Type B pancreatic cell (in vitro differentiated cells): Measurements from ENCODE around the gene CFAP99. TPM values are rescaled to one million over a fixed set of nuclear protein-coding genes. Genes with fewer than 3 reads are reported as not detected.

Source experiments
- DNase-seq: peaks from one replicate; pipeline ENCODE4 v3.0.0; 2021; ENCODE audit warnings: mixed read lengths; ENCODE audit not compliant: unreplicated experiment; ENCODE audit errors: extremely low spot score
- H3K27ac Mint-ChIP-seq: 2 replicates; pipeline ENCODE4 v1.8.0; 2021; ENCODE audit warnings: mild to moderate bottlenecking, mixed read lengths
- H3K27me3 Mint-ChIP-seq: 2 replicates; pipeline ENCODE4 v1.8.0; 2021; ENCODE audit warnings: mixed read lengths
- H3K36me3 Mint-ChIP-seq: 2 replicates; pipeline ENCODE4 v1.8.0; 2021; ENCODE audit warnings: mixed read lengths
- H3K4me1 Mint-ChIP-seq: one replicate; pipeline ENCODE4 v1.8.0; 2021; ENCODE audit warnings: mixed read lengths; ENCODE audit not compliant: unreplicated experiment
- H3K4me3 Mint-ChIP-seq: 2 replicates; pipeline ENCODE4 v1.8.0; 2021; ENCODE audit warnings: mild to moderate bottlenecking, mixed read lengths
- H3K9me3 Mint-ChIP-seq: 2 replicates; pipeline ENCODE4 v1.8.0; 2021; ENCODE audit warnings: mixed read lengths
- total RNA-seq: library from RNA; stranded (reverse); gene quantifications from 2 replicates; pipeline ENCODE4 v1.2.1, GENCODE V29; 2021; ENCODE audit warnings: low replicate concordance
- TF ChIP-seq, protein P1 (sequence below): fragments of 200-600 bp; sonication (generic); conservative IDR thresholded peaks from 2 replicates; pipeline ENCODE4 v1.5.0; 2021; ENCODE audit warnings: antibody characterized with exemption, mild to moderate bottlenecking

Gene CFAP99
- total RNA-seq, 1 donor from 2014 or later = 1.1 TPM

DNA sequence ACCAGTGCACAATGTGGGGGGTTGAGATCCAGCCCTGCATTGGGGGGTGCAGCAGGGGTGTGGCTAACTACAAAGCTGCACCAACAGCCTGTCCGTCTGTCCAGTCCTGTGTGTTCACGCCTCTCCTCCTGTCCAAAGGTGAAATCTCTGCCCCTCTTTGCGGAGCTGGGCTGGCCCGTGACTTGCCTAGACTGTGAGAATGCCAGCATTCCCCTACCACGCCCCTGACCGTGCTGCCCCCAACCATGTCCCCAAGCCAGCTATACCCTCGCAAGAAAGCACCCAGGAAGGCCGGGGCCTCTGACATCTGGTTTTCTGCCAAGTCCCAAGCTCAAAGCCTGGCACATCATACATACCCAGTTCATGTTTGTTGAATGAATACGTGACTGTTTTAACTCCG is 19.5 kb upstream of the CFAP99 start:
- peaks cover 11% of the 10 kb centered on the region for H3K4me1 Mint-ChIP-seq
- H3K27me3 Mint-ChIP-seq = peaks cover 12% of the 10 kb centered on the region
- DNase-seq = no peak

DNA sequence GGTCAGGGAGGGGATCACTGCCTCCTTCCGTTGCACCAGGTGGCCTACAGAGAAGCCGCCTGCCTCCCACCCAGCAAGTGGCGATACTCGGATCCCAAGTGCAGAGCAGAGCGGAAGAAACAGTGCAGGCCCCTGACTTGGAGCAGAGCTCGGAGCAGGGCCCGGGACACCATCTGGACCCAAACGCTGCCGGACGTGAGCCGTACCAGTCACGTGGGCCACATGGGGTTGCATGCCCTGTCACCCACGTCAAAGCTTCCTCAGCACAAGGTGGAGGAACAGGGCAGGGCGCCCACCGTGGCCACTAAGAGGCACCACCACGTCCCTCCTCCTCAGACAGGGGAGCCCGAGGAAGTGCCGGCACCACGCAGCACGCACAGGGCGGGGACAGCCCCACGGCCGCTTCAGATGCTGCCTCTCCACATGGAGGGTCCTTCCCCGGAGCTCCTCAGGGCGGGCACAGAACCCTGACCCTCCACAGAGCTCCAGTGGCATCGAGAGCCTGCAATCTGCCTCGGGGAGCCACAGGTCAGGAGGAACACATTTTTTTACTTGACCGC is 19.0 kb upstream of the CFAP99 start:
- Mint-ChIP-seq H3K27ac (no peak overlapping the region), H3K36me3 (no peaks in the 10 kb centered on the region), H3K4me1 (peaks cover 10% of the 10 kb centered on the region), H3K4me3 (no peak overlapping the region), H3K27me3 (peaks cover 12% of the 10 kb centered on the region), H3K9me3 (no peaks in the 10 kb centered on the region)
- DNase-seq = no peak
- TF ChIP-seq, protein P1, sequence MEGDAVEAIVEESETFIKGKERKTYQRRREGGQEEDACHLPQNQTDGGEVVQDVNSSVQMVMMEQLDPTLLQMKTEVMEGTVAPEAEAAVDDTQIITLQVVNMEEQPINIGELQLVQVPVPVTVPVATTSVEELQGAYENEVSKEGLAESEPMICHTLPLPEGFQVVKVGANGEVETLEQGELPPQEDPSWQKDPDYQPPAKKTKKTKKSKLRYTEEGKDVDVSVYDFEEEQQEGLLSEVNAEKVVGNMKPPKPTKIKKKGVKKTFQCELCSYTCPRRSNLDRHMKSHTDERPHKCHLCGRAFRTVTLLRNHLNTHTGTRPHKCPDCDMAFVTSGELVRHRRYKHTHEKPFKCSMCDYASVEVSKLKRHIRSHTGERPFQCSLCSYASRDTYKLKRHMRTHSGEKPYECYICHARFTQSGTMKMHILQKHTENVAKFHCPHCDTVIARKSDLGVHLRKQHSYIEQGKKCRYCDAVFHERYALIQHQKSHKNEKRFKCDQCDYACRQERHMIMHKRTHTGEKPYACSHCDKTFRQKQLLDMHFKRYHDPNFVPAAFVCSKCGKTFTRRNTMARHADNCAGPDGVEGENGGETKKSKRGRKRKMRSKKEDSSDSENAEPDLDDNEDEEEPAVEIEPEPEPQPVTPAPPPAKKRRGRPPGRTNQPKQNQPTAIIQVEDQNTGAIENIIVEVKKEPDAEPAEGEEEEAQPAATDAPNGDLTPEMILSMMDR = no peak

More for the DNA sequence above, 19.5 kb upstream of the CFAP99 start:
- Mint-ChIP-seq H3K36me3 (no peaks in the 10 kb centered on the region), H3K27ac (no peak overlapping the region), H3K4me3 (no peak overlapping the region), H3K9me3 (no peaks in the 10 kb centered on the region)
- TF ChIP-seq, protein P1 = no peak

DNA sequence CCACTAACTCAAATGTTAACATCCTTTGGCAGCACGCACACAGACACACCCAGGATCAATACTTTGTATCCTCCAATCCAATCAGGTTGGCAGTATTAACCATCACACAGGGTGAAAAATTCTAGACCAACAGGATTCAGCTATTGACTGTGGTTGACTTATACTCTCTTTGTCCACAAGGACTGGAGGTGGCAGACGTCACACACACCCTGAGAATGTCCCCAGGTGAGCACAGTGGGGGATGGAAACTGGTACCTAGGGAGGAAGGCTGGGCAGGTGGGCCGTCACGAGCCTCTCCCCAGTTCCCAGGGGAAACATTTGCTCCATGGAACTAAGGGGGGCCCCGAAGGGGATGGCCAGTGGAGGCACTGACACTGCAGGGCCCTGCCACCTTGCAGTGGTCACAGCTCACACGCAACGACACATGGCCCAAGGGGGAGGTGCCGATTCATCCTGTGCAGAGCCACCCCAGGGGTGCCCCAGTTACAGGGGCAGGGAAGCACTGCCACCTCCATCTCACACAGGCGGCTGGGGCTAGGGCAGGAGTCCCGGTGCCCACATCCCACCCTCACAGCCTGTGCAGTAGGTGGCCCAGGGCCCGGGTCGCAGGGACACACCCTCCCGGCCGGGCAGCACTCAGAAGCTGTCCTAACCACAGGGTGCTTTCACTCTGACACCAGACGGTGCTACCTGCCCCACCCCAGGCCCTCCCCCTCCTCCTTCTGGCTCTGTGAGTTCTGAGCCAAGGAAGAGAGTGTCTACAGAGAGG is 17.7 kb upstream of the CFAP99 start:
- TF ChIP-seq, protein P1 = no peak
- Mint-ChIP-seq H3K4me3 (no peak overlapping the region), H3K36me3 (no peaks in the 10 kb centered on the region), H3K27ac (no peak overlapping the region), H3K27me3 (peaks cover 10% of the 10 kb centered on the region), H3K4me1 (peaks cover 10% of the 10 kb centered on the region), H3K9me3 (no peaks in the 10 kb centered on the region)
- no peak for DNase-seq

DNA sequence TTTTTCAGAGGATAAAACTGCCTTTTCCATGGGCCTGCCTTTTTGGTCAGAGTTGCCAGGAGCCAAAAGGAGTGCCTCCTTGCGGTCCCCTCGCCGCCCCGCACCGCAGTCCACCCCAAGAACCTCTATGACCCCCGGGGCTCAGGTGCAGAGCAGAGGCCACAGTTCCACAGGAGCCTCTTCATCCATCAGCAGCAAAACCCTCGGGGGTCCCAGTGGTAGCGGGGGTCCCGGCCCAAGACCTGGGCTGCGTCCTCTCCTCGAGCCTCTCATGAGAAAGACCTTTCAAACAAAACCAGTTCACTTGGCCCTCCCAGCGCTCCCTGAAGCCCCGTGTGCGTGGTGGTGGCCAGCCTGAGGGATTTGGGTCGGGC is 17.2 kb upstream of the CFAP99 start:
- H3K4me3 Mint-ChIP-seq = peak overlapping the region; percentile 83
- H3K9me3 Mint-ChIP-seq = no peaks in the 10 kb centered on the region
- H3K36me3 Mint-ChIP-seq = no peaks in the 10 kb centered on the region
- H3K27ac Mint-ChIP-seq = no peak overlapping the region
- H3K4me1 Mint-ChIP-seq = peaks cover 10% of the 10 kb centered on the region
- peaks cover 10% of the 10 kb centered on the region for H3K27me3 Mint-ChIP-seq
- DNase-seq = no peak
- TF ChIP-seq, protein P1 = no peak

DNA sequence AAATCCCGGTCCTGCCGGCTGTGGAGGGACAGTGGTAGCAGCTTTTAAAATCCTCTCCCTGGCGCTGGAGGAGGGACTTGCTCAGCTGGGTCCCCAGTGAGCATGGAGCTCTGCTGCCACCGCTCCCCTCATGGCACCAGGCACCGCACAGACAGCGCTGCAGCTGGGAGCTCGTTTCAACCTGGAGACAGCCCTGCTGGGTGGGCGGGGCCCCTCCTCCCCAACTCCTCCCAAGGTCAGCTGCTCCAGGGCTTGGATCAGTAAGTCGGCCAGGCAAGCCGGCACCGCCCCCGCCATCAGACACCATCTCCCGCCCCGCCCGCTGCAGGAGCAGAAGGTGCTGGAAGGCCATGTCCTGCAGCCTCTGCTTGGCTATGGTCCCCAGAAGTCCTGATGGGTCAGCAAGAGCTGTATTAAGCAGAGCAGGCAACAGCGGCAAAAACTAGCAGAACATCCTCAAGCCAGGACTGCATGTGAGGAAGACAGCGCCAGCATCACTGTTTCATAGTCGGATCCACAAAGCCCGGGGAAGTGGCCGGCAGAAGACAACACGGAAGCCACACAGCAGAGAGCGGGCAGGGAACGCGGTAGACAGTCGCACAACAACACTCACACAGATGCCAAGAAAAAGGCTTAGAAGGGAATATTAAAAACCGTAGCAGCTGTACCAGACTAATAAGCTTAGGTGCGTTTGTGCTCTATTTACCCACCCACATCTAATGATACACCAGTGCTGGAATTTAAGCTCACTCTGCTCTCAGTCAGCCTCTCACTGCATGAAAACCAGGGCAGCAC is 16.5 kb upstream of the CFAP99 start:
- Mint-ChIP-seq H3K9me3 (no peaks in the 10 kb centered on the region), H3K27ac (peak overlapping the region; percentile 33), H3K27me3 (peaks cover 10% of the 10 kb centered on the region), H3K4me1 (peaks cover 10% of the 10 kb centered on the region), H3K4me3 (peak overlapping the region; percentile 83), H3K36me3 (no peaks in the 10 kb centered on the region)
- TF ChIP-seq, protein P1 = no peak
- DNase-seq = no peak
